DND-41 (cell line): ENCODE data around the gene RRP9.
A peak's percentile ranks its signal among the peaks of the same experiment; 100 is the strongest.

Experiments
- ATAC-seq: fragments of 200-7000 bp; cut with Tn5 transposase; 3 replicates; pipeline ENCODE4 v1.9.1; 2021; ENCODE audit warnings: low read depth; ENCODE audit not compliant: insufficient read depth
- DNase-seq: peaks from one replicate; pipeline ENCODE4 v3.0.0-alpha.2; 2020
- H2AFZ ChIP-seq: 2 replicates; pipeline ENCODE4 v1.6.0; 2012; ENCODE audit warnings: low read depth, low read length
- H3K27ac ChIP-seq: 2 replicates; pipeline ENCODE4 v1.5.1; 2012; ENCODE audit warnings: low read length, inconsistent platforms
- H3K27me3 ChIP-seq: fragments of 200-600 bp; sonication (generic); 2 replicates; pipeline ENCODE4 v1.6.0; 2012; ENCODE audit warnings: low read length, mild to moderate bottlenecking, inconsistent platforms; ENCODE audit not compliant: insufficient read depth, poor library complexity
- H3K36me3 ChIP-seq: 2 replicates; pipeline ENCODE4 v1.5.1; 2012; ENCODE audit warnings: low read length, inconsistent platforms; ENCODE audit not compliant: insufficient read depth
- H3K4me1 ChIP-seq: 2 replicates; pipeline ENCODE4 v1.5.1; 2012; ENCODE audit warnings: mild to moderate bottlenecking, low read length; ENCODE audit not compliant: insufficient read depth
- H3K4me2 ChIP-seq: 2 replicates; pipeline ENCODE4 v1.6.0; 2012; ENCODE audit warnings: mild to moderate bottlenecking, moderate library complexity, low read length, inconsistent platforms; ENCODE audit not compliant: insufficient read depth
- H3K4me3 ChIP-seq, 2 experiments: fragments of 200-600 bp in 1 of 2; shearing (Covaris generic) in 1 of 2; 2 replicates each; pipeline ENCODE4 v1.5.1; 2012 to 2016; ENCODE audit warnings: inconsistent platforms in 2 of 2, low read length in 2 of 2, mild to moderate bottlenecking in 2 of 2, low read depth in 1 of 2, moderate library complexity in 1 of 2
- H3K79me2 ChIP-seq: 2 replicates; pipeline ENCODE4 v1.6.0; 2012; ENCODE audit warnings: low read length, inconsistent platforms; ENCODE audit not compliant: insufficient read depth
- H3K9ac ChIP-seq: 2 replicates; pipeline ENCODE4 v1.6.0; 2012; ENCODE audit warnings: low read depth, mild to moderate bottlenecking, inconsistent platforms, low read length, moderate library complexity
- H3K9me3 ChIP-seq: 2 replicates; pipeline ENCODE4 v1.5.1; 2012; ENCODE audit warnings: low read length, moderate library complexity, mild to moderate bottlenecking, inconsistent platforms; ENCODE audit not compliant: insufficient read depth, severe bottlenecking
- H4K20me1 ChIP-seq: 2 replicates; pipeline ENCODE4 v1.6.0; 2012; ENCODE audit warnings: low read length; ENCODE audit not compliant: insufficient read depth
- CTCF ChIP-seq: IDR thresholded peaks from 2 replicates; pipeline ENCODE4 v1.5.1; 2012; ENCODE audit warnings: borderline replicate concordance, low read length, moderate library complexity, mild to moderate bottlenecking; ENCODE audit not compliant: poor library complexity, severe bottlenecking; ENCODE audit errors: extremely low read depth
- EZH2 ChIP-seq: IDR thresholded peaks from 3 replicates; pipeline ENCODE4 v1.6.1; 2012; ENCODE audit warnings: borderline replicate concordance, low read depth, mild to moderate bottlenecking, moderate library complexity, low read length, inconsistent platforms; ENCODE audit not compliant: severe bottlenecking

Gene RRP9

DNA sequence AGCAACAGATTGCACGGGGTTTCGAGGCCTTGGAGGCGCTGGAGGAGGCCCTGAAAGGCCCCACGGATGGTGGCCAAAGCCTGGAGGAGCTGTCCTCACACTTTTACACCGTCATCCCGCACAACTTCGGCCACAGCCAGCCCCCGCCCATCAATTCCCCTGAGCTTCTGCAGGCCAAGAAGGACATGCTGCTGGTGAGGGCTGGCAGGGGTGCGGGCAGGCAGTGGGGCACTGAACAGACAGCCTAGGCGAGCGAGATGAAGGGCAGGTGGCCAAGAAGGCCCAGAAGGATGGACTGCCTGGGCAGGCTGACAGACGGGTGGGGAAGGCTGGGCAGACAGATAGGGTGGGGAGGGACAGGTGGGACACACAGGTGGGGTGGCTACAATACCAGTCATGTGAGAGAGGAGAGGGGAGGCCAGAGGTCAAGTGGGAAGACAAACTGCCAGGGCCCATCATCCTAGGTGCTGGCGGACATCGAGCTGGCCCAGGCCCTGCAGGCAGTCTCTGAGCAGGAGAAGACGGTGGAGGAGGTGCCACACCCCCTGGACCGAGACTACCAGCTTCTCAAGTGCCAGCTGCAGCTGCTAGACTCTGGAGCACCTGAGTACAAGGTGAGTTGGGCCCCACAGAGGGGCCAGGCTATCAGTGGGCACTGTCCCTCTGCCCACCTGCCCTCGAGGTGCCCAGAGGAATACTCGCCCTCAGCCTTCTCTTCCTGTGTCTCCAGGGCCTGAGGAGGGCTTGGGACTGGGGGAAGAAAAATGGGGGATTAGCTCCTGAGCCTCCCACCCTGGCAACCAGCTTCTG, 3.5 kb upstream of the RRP9 start:
- peaks cover 18% of the 10 kb centered on the region for H3K79me2 ChIP-seq
- ATAC-seq, result no peak
- H3K4me2 ChIP-seq, result no peak overlapping the region
- no peak overlapping the region for H3K27ac ChIP-seq
- peaks cover 26% of the 10 kb centered on the region for H3K4me1 ChIP-seq
- H4K20me1 ChIP-seq, result peaks cover 2% of the 10 kb centered on the region; the same call in 1 of the 2 replicates
- no peak for DNase-seq
- no peak overlapping the region for H3K4me3 ChIP-seq
- H3K9me3 ChIP-seq, result no peaks in the 10 kb centered on the region
- no peaks in the 10 kb centered on the region for H3K27me3 ChIP-seq
- TF ChIP-seq CTCF (no peak), EZH2 (no peak)
- no peak overlapping the region for H2AFZ ChIP-seq
- H3K9ac ChIP-seq, result no peak overlapping the region
- H3K36me3 ChIP-seq, result no peaks in the 10 kb centered on the region; the same call in 1 of the 2 replicates

GRCh38 chr3:51944451-51945021, 2.8 kb upstream of the RRP9 start:
- Histone ChIP-seq H3K79me2 (peaks cover 25% of the 10 kb centered on the region), H3K27me3 (no peaks in the 10 kb centered on the region), H3K9ac (no peak overlapping the region), H3K9me3 (no peaks in the 10 kb centered on the region), H2AFZ (no peak overlapping the region), H3K4me1 (peaks cover 33% of the 10 kb centered on the region), H3K36me3 (no peaks in the 10 kb centered on the region; the same call in 1 of the 2 replicates), H3K4me3 (no peak overlapping the region), H3K4me2 (no peak overlapping the region), H3K27ac (no peak overlapping the region), H4K20me1 (peaks cover 2% of the 10 kb centered on the region; the same call in 1 of the 2 replicates)
- TF ChIP-seq EZH2 (no peak), CTCF (no peak)
- DNase-seq (no peak), ATAC-seq (no peak)

GRCh38 chr3:51943451-51944391, 2.0 kb upstream of the RRP9 start:
- H3K36me3 ChIP-seq, result peaks cover 7% of the 10 kb centered on the region; the same call in 1 of the 2 replicates
- DNase-seq (no peak), ATAC-seq (no peak)
- H3K4me3 ChIP-seq, result 0 out of 4 replicates have a peak overlapping the region, but pooled peaks of 1 of the 2 experiments have one; percentile 79
- H3K27me3 ChIP-seq, result no peaks in the 10 kb centered on the region
- peaks cover 32% of the 10 kb centered on the region for H3K79me2 ChIP-seq
- peak overlapping the region; percentile 93; the same call in 1 of the 2 replicates for H3K27ac ChIP-seq
- TF ChIP-seq EZH2, result no peak
- no peak for TF ChIP-seq CTCF
- H4K20me1 ChIP-seq, result peaks cover 9% of the 10 kb centered on the region
- peak overlapping the region; percentile 95 for H3K9ac ChIP-seq
- H3K4me1 ChIP-seq, result peaks cover 41% of the 10 kb centered on the region
- peak overlapping the region; percentile 98; the same call in 1 of the 2 replicates for H2AFZ ChIP-seq
- peak overlapping the region; percentile 97 for H3K4me2 ChIP-seq
- H3K9me3 ChIP-seq, result no peaks in the 10 kb centered on the region
